ENCODE results near the gene SYTL2.

SYTL2 gene

DNA sequence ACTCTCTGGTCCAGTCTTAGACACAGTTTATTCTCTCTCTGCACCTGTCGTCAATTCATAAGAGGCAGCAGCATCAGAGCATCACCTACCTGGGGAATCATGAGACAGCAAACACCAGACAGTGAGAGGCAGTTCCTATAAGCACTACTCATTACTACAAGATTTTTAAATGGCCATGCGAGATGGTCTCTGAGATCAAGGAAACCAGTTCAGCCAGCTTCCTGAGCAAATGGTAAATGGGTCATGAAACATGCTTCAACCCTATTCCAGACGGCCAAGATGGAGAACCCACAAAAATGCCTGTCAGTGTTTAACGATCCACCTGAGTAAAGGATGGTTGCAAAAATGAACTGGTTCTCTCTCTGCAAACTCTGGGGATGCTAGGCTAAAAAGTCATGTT, 52.9 kb downstream of the SYTL2 start:
- DNase-seq: no peak

DNA sequence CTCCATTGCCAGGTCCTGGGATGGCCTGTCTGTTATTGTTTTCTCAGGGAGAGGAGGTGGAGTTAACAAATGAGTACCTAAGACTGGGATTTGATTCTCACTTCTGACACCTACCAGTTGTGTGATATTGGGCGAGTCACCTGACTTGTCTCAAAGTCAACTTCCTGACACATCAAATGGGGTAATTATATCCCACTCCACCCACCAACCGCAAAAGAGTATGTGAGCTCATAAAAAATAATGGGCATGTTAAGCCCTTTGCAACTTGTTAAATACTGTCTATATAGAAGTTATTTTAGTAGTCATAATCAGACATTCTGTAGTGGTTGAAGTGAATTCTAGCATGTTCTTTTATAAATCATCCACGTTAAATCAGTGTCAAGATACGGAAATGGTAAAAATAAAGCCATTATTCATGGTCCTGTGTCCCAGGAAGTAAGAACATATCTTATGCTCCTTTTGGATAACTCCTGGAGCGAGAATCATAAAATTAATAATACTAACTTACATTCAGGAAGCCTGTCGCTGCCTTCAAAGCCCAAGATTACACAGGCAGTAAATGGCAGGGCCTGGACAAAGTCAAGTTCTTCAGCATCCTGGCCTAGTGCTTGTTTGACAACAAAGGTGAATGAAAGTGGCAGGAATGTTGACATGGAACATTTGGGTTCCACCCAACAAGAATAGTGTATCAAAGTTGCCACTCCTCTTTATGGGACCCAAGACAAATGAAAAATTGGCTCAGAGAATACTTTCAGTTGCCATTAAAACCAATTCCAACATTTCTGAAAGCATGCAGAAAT, 54.3 kb downstream of the SYTL2 start:
- no peak for DNase-seq

DNA sequence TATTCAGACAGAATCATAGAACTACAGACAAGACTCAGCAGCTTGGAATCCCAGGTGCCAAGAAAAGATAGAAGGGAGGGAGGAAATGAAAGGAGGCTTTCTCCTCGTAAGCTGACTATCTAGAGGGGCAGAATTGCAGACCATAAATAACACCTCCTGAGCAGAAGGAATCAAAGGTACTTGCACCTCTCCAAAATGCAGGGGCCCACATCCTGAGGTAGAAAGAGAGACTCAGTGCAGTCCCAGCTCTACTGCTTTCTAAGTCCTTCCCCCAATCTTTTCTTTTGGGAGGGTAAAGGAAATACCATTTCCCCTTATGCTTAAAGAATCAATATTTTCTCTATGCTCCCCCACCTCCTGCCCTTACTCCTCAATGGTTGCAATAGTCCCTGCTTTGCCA, 55.2 kb downstream of the SYTL2 start:
- DNase-seq: no peak

DNA sequence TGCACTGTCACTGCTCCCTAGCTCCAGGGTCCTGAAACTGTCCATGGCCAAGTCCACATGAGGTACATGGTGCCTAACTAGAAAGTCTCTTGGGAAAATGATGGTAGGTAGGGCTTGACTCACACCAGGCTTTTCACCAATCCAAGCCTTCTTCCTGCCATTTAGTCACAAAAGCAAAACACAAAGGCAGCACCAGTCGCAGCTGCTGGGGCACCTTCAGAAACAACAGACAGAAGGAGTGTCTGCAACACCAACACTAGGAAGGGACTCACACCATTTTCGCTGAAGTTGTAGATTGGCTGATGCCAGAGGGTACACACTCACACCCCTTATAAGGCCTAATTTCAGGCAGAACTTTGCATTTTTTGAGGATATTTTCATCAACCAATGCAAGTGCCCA, 55.7 kb downstream of the SYTL2 start:
- no peak for DNase-seq

DNA sequence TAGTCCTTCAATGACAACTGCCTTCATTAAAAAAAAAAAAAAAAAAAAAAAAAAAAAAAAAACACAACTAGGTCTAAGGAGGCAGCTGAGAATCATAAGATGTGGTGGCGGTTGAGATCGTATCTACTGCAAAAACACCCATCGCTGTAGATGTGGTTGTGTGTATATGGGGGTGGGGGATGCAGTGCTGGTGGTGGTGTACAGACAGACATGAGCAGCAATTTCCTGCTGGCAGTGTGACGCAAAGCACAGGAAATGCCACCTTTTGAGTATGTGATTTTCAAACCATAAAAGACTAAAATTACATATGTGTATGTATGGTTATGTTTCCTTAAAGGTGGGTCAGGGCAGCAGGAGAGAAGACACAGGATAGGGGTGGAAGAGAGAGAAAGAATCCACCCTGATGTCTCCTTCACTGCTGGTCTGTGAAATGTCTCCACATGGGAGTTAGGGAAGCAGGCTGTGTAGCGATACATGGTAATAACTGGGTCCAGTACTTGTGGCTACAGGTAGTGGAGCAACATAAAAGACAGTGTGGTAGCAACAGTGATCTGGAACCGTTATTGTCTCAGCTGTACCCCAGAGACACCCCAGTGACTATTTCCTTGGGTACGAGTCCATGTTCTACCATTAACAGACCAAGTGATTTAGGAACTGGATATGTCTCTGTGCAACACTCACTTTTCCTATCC, 57.9 kb downstream of the SYTL2 start:
- no peak for DNase-seq

DNA sequence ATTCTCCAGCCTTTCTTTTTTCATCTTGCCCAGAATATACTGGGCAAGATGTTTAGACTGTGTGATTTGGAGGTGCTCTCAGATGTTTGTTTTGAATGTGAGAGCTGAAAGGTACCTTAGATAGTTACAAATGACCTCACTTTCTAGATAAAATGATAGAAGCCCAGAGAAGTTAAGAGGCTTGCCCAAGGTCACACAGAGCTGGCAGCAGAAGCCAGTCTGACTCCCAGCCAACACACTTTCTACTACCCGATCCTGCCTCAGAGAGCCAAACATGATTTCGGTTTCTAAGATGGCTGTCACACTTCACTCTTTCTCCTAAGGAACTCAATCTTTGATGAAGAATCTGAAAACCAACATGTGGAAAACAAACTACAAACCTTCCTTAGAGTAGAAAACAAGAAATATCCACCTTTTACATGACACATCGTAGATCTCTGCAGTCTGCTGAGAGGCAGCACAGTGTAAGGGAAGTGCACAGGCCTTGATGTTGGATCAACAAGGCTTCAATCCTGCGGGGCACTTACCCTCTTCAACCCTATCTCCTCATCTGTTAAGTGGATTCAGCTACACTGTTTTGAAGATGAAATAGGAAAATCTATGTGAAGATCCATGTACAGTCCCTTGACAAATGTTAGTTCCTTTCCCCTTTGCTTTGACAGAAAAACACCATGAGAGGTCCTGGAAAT, 58.6 kb downstream of the SYTL2 start:
- no peak for DNase-seq

DNA sequence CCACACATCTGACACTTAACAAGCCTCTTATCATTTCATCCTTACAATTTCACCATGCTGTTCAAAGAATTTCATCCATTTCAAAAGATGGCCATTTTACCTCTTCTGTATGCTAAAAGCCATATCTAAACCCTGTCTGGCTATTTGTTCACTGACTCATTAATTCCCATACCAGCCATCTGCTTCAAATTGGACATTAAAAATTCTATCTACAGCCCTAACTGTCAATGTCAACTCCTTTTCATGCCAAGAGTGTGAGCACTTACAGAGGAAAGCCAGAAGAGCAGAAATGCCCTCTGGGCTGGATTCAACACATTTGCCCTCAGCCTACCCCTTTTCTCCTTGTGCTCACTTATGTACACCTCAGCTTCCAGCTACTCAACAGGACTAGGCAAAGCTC, 59.2 kb downstream of the SYTL2 start:
- DNase-seq: no peak

DNA sequence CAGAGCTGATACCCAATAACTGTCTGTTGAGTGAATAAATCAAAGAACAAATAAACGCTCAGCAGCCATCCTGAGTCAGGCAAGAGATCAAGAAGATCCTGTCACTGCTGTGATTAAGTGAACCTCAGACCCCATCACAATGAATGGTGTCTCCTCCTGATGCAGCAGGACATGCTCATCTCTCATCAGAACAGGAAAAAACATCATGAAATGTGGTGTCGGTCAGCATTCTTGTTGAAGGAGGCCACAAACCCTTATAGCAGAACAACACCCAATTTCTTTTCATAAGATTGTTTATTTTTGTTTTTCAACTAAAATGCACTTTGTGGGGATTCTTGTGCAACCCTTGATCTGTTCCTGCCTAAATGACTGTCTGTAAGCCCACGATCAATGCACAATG, 60.3 kb downstream of the SYTL2 start:
- DNase-seq: no peak

DNA sequence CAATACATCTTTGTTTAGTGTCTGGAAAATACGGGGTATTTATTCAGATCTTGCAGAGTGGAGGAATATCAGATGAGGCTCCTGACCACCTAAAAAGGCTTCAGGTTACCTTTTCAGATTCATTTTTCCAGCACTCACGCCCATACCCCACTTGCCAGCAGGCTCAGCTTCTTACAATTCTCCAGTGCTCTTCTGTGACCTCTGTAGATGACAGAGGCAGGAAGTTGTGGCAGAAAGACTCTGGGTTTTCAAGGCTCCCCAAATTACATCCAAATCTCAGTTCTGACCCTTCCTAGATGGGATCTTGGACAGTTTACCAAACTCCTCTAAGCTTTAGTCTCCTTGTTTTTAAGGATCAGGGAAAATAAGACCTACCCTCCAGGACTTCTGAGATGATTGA, 61.1 kb downstream of the SYTL2 start:
- DNase-seq: no peak

DNA sequence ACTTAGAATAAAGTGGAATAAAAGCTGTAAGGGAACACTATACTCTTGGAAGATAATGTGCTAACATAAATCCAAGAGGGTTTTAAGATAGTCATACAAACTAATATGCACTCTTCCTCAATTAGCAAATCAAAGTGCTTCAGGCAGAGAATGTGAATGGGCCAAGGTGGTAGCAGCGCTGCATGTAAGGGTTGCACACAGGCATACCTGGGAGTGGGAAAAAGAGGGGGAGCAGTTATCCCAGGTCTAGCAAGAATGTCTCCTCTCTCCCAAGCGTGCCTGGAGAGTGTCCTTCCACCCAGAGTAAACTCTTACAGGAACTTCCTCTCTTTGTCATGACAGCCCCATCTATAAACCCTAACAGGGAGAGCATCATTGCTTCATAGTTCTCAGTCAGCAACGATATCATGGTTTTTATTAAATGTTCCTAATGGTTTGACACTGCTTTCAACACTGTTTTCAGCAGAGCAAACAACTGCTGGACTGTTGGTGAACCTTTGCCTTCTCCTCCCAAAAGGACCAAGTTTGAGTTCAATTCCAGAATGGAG, 61.6 kb downstream of the SYTL2 start:
- DNase-seq: no peak

DNA sequence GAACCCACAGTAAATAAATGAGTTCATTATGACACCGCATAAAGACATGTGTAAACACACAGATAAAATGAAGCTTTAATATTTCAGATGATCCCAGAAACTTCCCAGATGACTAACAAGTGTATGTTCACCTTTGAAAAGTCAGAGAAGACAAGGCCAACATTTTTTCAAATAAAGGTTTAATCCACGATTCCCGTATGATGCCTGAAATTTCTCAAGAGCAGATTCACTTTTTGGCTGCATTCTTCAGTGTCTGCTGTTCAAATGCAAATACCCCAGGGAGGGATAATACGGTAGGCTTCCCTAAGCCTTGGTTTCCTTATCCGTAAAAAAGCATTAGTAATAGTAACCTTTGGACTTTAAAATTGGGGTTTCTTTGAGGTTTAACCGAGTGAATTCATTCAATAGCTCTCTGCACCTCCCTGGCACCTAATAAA, 62.5 kb downstream of the SYTL2 start:
- no peak for DNase-seq

DNA sequence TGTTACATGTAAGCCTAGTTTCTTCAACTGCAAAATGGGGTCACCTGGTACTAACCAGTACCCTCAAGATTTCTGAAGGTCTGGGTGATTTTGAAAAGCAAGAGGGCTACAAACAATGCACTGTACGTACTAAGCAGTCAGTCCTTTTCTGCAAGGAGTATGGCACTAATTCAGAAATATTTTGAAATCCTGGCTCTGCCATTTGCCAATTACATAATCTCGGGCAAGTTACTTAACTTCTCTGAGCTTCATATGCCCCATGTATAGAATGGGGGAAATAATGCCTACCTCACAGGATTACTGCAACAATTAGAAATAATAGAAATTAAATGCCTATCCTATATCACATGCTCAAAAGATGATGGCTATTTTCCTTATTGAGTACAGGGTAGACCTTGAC, 64.3 kb downstream of the SYTL2 start:
- DNase-seq: no peak

DNA sequence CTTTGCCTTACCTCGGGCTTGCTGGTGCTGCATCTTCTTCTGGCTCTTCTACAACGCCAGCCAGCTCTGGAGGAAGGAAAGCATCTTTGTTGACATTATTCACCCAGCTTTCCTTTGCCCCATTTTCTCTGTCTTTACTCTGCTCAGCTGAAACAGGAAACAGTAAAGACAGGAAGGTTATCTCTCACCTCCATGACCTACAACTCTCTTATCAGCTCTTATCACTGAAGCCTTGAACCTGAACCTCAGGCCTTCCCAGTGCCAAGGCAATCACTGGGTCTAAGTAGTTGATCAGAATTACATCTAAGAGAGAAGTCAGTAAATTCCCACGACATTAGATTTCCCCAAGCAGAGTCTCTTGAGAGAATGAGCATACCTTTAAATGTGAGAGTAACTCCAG, 65.3 kb downstream of the SYTL2 start:
- DNase-seq: no peak

DNA sequence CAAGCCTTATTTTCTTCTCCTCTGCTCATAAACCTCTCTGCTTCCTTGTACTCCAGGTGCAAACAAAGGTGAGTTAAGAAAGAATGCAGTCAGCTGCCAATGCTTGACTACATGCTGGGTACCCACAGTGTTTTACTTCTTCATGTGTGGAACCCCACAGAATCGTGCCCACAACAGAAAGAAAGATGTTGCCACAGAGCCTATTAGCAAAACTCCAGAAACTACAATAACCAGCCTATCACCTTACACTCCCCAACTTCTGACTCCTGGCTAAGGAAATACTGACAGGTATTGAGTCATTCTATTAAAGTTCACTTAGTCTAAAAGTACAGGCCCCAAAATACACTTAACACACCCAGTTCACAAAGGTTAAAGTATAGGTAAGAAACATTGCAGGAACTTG, 68.1 kb downstream of the SYTL2 start:
- no peak for DNase-seq

DNA sequence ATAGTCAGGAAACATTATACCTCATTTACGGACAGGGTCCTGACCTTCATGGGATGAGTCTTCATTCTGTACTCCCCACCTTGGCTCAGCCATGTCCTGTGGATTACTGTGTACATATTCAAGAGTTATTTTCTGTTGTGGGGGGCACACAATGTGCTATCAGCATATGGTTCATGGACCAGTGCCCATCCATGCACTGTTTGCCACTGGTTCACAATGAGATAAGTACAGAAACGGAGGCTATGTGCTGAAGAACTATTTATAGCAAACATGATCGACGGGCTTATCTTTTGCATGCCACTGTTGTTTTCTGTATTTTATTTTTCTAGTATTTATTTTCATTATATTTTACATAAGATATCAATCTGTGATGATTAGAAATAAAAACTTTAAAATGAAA, 68.6 kb downstream of the SYTL2 start:
- DNase-seq: no peak

DNA sequence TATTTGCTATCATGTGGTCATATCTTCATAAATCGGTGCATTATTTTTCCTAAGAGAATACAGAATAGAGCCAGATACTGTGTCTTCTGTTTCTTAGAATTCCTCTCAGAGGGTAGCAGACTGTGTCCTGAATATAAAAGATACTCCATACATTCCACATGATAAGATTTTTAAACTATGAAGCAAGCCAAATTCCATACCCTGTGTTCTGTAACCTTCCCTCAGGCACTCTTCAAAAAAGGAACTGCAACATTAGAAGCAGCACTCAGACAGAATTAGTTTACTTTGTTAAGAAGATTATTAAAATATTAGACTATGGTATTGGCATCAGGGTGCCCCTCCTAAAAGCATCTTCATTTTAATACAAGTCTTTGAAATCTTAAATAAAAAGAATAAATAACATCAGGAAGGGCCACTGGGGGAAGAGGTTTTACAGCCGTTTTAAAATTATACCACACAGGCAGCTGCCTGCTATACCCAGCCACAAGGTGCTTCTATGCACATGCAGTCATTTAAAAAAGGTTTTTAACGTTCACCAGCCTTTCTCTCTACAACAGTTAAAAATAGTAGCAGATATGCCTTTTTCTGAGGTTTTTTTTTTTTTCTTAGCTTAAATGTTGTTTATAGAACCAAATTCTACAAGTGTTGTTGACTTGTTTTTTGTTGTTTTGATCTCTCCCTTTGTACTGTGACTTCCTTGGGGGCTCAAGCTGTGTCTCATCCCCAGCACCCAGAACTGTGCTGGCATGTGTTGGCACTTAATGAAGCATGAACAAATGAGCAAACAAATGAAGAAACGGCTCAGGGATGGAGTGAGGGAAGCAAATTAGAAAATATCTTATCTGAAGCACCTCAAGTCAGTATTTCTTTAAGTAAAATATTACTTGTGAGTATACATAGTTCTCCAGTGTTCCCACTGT, 70.2 kb downstream of the SYTL2 start:
- no peak for DNase-seq

DNA sequence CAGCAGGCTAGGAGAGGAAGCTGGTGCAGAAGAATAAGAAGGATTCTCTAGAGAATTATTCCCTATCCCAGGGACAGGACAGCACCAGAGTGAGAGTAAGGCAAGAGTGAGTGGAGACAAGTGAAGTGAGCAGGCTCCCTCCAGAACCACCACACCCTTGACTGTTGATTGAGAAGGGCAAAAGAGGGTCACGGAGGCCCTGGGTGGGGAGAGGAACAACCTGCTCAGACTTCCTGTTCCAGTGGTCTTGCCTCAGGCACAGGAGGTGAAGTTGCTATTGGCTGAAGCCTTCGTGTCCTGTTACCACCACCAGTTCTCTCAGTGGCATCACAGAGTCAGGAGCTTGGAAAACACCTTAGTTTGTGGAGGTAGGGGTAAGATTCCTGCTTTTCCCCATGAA, 73.2 kb downstream of the SYTL2 start:
- DNase-seq: no peak

DNA sequence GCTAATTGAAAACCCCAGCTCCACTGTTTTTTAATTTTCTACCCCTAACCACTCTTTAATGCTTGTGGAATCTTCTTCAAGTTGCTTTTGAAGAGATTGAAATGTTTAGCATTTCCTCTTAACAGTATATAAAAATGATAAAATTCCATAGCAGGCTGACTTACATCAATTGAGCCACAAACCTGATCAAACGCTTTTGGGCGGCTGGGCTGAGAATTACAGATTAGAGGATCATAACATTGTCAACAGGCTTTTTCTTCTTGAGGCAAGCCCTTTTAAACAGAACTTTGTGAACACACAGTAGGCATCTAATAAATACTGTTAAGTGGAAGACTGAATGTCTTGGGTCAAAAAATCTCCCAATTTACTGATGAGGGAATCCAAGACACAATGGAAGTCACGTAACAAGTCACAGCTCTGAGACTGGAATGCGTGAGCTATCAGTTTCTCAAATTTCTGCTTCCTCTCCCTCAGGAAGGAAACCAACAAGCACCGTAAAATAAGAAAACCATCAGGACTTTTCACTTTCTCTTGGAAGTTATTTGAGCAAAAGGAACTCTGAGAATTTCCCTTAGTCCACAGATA, 75.0 kb downstream of the SYTL2 start:
- DNase-seq: no peak

DNA sequence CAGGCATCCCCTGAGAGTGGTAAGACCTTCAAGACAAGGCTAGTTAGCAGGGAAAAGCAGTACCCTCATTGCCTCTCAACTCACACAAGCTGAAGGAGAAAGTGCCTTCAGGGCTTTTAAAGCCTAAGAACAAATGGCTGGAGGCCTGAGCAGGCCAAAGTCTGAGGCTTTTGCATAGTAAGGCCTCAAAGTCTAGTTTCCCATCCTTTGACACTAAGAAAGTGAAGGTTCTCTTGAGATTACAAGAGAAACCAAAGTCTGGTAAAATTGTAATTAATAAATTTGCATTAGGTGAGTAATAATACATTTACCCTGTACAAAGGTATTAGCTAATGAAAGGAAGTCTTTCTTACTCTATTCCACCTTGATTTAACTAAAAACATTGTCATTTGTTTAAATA, 78.0 kb downstream of the SYTL2 start:
- DNase-seq: no peak

DNA sequence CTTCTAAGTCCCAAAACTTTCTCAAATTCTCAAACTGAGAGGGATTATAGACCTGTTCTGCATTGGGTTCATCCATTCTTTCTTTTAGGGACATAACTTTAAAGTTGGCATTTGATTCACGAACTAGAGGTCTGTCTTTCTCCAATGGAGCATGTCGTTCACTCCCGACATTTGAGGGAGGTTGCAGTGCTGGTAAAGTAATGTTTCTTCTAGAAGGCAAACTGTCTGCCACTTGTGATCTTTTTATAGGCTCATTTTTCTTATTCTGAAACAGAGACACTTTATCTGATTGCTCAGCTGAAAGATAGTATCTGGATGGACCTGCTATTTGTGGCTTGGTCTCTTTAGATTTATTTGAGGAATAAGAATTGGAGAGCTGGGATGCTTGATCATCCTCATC, 84.6 kb downstream of the SYTL2 start:
- DNase-seq: no peak

DNA sequence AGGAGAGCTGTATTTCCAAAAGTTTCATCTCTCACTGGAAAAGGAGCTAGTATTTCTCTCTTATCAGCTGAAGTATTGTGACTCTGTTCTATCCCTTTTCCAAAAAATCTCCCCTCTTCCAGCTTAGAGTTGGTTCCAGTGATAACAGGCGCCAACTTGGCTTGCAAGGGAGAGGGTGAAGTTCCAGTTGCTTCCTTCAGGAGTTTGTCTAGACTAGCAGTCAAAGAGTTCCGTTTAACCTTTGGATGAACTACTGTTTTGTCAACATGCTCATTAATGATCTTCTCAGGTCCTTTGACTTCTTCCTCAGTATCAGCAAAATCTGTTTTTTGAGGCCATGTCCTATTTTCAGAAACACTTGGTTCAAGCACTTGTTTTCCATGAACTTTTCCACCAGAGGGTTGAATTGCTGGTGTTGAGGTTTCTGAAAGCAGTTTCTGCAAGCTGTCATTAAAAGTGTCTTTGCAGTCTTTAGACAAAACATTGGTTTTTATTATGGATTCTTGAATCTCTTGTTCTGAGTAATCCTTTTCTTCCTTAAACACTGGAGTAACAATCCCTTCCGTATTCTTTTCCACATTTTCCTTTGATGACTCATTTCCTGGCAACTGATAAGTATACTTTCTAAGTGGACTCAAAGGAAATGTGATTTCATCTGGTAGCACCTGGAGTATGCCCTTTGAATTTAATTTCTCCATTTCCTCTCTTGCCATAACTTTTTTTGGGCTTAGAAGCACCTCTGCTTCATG, 85.3 kb downstream of the SYTL2 start:
- no peak for DNase-seq
